HG03103 (cell line): ENCODE results near the gene CDK14.
"Not testable (repeated sequence)": the region's sequence is repeated elsewhere in the genome, so short reads cannot be mapped to it uniquely, and the experiment has no call there.

ENCODE experiments used
- ATAC-seq: cut with Tn5 transposase; IDR thresholded peaks from one replicate; pipeline ENCODE4 v1.9.1; 2021; ENCODE audit warnings: low read depth; ENCODE audit not compliant: unreplicated experiment

Gene CDK14

GRCh38 chr7:90749262-90749661, 153.1 kb downstream of the CDK14 start:
- ATAC-seq, result no peak

GRCh38 chr7:90749774-90750173, 153.7 kb downstream of the CDK14 start:
- no peak for ATAC-seq

- ATAC-seq, result no peak
Measured at GRCh38 chr7:90751595-90751994, 155.5 kb downstream of the CDK14 start.

GRCh38 chr7:90752051-90752450, 155.9 kb downstream of the CDK14 start:
- ATAC-seq, result no peak

- no peak for ATAC-seq
Measured at GRCh38 chr7:90755041-90755440, 158.9 kb downstream of the CDK14 start.

GRCh38 chr7:90756366-90756765, 160.2 kb downstream of the CDK14 start:
- no peak for ATAC-seq

GRCh38 chr7:90757565-90757950, 161.4 kb downstream of the CDK14 start:
- peak; percentile 90 for ATAC-seq

- ATAC-seq, result no peak
Measured at GRCh38 chr7:90758933-90759562, 162.9 kb downstream of the CDK14 start.

- ATAC-seq, result no peak
Measured at GRCh38 chr7:90759710-90760109, 163.6 kb downstream of the CDK14 start.

GRCh38 chr7:90760892-90761291, 164.8 kb downstream of the CDK14 start:
- ATAC-seq, result no peak

- ATAC-seq, result no peak
Measured at GRCh38 chr7:90761584-90761983, 165.5 kb downstream of the CDK14 start.

- no peak for ATAC-seq
Measured at GRCh38 chr7:90763108-90763507, 167.0 kb downstream of the CDK14 start.

GRCh38 chr7:90764848-90765570, 168.9 kb downstream of the CDK14 start:
- ATAC-seq, result no peak

- ATAC-seq, result no peak
Measured at GRCh38 chr7:90766814-90767564, 170.9 kb downstream of the CDK14 start.

- no peak for ATAC-seq
Measured at GRCh38 chr7:90768301-90768700, 172.2 kb downstream of the CDK14 start.

- ATAC-seq, result no peak
Measured at GRCh38 chr7:90769036-90769435, 172.9 kb downstream of the CDK14 start.

GRCh38 chr7:90769566-90769965, 173.4 kb downstream of the CDK14 start:
- ATAC-seq, result not testable (repeated sequence)

GRCh38 chr7:90771281-90771680, 175.2 kb downstream of the CDK14 start:
- no peak for ATAC-seq

GRCh38 chr7:90772410-90772809, 176.3 kb downstream of the CDK14 start:
- ATAC-seq, result no peak

- no peak for ATAC-seq
Measured at GRCh38 chr7:90773269-90773668, 177.1 kb downstream of the CDK14 start.

- no peak for ATAC-seq
Measured at GRCh38 chr7:90774706-90775105, 178.6 kb downstream of the CDK14 start.
